ENCODE results near the gene MYO7B.
A peak's percentile ranks its signal among the peaks of the same experiment; 100 is the strongest.

The MYO7B gene

DNA sequence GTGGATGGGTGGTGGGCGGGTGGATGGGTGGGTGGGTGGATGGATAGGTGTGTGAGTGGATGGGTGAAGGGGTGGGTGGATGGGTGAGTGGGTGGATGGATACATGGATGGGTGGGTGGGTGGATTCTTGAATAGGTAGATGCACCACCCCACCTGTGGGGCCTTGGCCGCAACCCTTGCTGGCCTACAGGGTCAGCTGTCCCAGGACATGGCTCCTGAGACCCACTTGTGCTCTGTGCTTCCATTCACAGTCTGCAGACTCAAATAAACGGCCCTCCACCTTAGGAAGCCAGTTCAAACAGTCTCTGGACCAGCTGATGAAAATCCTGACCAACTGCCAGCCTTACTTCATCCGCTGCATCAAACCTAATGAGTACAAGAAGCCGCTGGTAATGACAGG, 54.4 kb downstream of the MYO7B start:
- no peak for DNase-seq (ENCODE audit: low spot score)

GRCh38 chr2:127590386-127591190, 55.1 kb downstream of the MYO7B start:
- no peak for DNase-seq (ENCODE audit: low spot score)

DNA sequence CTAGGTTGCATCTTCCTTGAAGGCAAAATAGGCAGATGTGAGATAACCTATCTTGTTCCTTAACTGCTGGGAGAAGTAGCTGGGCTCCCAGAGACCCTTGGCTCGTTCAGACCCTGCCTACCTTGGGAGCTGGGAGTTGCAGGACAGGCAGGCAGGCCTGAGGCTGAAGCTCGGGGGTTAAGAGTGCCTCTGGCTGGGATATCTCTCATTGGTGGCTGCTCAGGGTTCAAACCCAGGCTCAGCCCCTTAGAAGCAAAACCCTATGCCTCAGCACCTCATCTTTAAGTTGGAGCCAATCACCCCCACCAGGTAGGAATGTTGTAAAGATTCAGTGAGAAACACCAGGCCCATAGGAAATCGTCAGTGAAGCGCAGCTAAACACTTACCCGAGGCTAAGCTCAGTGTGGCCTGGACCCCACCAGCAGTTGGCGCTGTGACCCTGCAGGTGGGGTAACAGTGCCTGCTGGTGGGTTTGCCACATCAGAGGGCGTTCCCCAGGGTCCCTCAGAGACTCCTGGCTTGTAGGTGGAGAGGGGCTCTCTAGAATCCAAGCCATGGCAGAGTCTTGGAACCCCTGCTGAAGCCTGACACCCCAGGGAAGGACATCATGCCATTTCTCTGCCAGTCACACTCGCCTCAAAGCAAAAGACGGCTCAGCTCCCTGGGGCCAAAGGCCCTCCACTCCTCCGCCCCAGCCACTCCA, 55.9 kb downstream of the MYO7B start:
- DNase-seq (ENCODE audit: low spot score): peak; percentile 90

DNA sequence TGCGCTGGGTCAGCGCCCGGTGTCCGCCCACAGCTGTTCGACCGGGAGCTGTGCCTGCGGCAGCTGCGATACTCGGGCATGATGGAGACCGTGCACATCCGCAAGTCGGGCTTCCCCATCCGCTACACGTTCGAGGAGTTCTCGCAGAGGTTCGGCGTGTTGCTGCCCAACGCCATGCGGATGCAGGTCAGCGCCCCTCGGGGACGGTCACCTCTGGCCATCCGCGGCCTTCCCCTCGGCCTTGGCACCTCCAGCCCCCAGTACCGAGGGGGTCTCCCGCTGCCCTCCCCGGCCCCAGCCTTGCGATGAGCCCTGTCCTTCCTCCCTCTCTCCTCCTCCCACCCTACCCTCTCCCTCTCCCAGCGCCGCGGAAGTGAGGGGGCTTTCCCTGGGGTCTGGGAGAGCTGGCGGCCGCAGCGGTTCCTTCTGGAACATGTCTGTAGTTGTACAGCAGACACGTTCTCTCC, 57.3 kb downstream of the MYO7B start:
- DNase-seq (ENCODE audit: low spot score): no peak

DNA sequence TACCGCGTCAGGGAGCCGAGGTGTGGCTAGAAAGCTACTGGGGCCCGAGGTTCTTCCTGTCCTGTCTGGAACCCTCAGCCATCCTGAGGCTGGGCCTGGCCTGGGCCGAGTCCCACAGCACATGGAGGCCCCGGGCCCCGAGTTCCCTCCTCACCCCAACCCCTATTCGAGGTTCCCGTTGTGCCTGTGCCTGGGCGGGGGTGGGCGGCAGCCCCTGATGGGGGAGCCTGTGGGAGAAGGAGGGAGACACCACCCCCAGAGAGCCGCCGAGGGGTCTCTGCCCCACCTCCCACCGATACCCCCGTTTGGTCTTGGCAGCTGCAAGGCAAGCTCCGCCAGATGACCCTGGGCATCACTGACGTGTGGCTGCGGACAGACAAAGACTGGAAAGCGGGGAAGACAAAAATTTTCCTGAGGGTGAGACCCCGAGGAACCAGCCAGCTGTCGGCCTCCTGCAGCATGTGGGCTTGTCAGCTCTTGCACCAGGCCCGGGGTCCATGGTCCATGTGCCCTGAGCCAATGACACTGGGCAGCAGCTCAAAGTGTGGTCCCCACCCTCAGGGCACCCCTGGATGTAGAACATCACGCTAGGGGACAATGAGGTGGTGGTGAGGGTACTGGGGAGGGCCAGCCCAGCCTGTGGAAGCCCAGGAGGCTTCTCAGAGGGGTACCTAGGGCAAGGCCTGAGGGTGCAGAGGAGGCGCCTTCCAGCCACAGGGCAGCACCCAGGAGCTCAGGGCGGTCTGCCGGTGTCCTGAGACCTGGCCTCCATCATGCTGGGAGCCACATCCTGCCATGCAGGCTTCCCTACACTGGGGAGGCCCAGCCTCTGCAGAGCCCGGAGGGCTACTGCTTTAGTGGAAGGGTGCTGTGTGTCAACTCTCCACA, 58.0 kb downstream of the MYO7B start:
- no peak for DNase-seq (ENCODE audit: low spot score)

- DNase-seq (ENCODE audit: low spot score): no peak
Measured at GRCh38 chr2:127594116-127594591, 58.7 kb downstream of the MYO7B start.

GRCh38 chr2:127596311-127597045, 61.0 kb downstream of the MYO7B start:
- DNase-seq (ENCODE audit: low spot score): no peak

- no peak for DNase-seq (ENCODE audit: low spot score)
Measured at GRCh38 chr2:127597046-127597983, 61.8 kb downstream of the MYO7B start.

- DNase-seq (ENCODE audit: low spot score): no peak
Measured at GRCh38 chr2:127597984-127598380, 62.5 kb downstream of the MYO7B start.

DNA sequence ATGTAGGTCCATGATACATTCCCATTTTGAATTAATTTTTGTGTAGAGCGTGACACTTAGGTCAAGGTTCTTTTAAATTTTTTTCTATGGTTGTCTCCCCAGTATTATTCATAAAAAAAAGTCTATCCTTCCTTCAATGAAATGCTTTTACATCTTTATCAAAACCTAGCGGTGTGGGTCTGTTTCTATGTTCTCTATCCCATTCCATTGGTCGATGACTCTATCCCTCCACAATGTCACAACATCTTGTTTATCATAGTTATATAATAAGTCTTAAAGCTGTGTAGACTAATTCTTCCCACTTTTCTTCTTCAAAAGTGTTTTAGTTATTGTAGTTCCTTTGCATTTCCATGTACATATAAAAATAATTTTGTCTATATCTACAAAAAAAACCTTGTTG, 63.2 kb downstream of the MYO7B start:
- DNase-seq (ENCODE audit: low spot score): no peak

- no peak for DNase-seq (ENCODE audit: low spot score)
Measured at GRCh38 chr2:127599211-127599610, 63.7 kb downstream of the MYO7B start.

GRCh38 chr2:127604986-127605385, 69.5 kb downstream of the MYO7B start:
- no peak for DNase-seq (ENCODE audit: low spot score)

GRCh38 chr2:127605691-127606263, 70.3 kb downstream of the MYO7B start:
- no peak for DNase-seq (ENCODE audit: low spot score)

- no peak for DNase-seq (ENCODE audit: low spot score)
Measured at GRCh38 chr2:127606625-127607398, 71.3 kb downstream of the MYO7B start.

- no peak for DNase-seq (ENCODE audit: low spot score)
Measured at GRCh38 chr2:127607399-127607908, 72.0 kb downstream of the MYO7B start.

GRCh38 chr2:127608061-127609030, 72.9 kb downstream of the MYO7B start:
- no peak for DNase-seq (ENCODE audit: low spot score)

GRCh38 chr2:127609031-127609751, 73.7 kb downstream of the MYO7B start:
- no peak for DNase-seq (ENCODE audit: low spot score)
